Fibroblast of mammary gland (primary cell): ENCODE results near the gene ZNF879.

Experiments
- DNase-seq: peaks from one replicate; pipeline ENCODE4 v3.0.0-alpha.2; 2010; ENCODE audit warnings: low read depth
- H3K4me3 ChIP-seq: 2 replicates; pipeline ENCODE4 v1.5.1; 2011; ENCODE audit warnings: low read depth, mild to moderate bottlenecking, low read length, moderate library complexity; ENCODE audit not compliant: control insufficient read depth
- TF ChIP-seq, protein P1 (sequence below): conservative IDR thresholded peaks from 2 replicates; pipeline ENCODE4 v1.5.1; 2011; ENCODE audit warnings: low read depth, low read length, inconsistent platforms; ENCODE audit not compliant: control insufficient read depth, insufficient read depth

ZNF879 gene

DNA sequence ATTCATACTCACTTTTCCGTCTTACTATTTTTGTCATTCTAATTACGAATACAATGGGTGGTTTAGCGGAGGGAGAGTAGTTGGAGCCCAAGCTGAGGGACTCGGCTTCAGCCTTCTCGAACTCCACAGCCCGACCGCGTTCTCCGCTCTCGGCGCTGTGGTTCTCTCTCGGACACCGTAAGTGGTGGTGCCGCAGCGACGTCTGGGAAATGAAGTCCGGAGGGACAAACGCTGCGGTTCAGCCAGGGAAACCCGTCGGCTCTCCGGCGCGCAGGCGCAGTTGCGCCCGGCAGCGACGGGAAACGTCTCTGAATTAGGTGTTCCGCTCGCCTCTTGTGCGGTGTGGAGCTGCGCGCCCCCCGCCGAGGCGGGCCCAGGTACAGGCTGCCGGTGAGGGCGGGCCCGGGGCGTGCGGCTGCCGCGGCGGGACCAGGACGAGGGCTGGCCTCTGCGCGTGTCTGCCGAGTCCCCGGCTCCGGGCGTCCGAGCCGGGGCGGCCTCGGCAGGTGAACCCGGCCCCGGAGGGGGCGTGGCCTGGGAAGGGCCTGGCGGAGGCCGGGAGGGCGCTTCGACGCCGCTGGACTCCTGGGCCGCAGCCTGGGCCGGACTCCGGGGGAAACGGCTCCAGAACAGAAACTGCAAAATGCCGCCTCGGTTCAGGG, at the start of gene ZNF879:
TSS of gene ZNF879 (plus strand) at position 277 of the 662 bp plus-strand sequence. CDS start 1,201 bp downstream, outside the sequence.
- H3K4me3 ChIP-seq: peak within 1 kb of the TSS; percentile 76
- DNase-seq: peak; percentile 94
- TF ChIP-seq, protein P1, sequence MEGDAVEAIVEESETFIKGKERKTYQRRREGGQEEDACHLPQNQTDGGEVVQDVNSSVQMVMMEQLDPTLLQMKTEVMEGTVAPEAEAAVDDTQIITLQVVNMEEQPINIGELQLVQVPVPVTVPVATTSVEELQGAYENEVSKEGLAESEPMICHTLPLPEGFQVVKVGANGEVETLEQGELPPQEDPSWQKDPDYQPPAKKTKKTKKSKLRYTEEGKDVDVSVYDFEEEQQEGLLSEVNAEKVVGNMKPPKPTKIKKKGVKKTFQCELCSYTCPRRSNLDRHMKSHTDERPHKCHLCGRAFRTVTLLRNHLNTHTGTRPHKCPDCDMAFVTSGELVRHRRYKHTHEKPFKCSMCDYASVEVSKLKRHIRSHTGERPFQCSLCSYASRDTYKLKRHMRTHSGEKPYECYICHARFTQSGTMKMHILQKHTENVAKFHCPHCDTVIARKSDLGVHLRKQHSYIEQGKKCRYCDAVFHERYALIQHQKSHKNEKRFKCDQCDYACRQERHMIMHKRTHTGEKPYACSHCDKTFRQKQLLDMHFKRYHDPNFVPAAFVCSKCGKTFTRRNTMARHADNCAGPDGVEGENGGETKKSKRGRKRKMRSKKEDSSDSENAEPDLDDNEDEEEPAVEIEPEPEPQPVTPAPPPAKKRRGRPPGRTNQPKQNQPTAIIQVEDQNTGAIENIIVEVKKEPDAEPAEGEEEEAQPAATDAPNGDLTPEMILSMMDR: no peak

GRCh38 chr5:178981381-178981780, 42.2 kb upstream of the ZNF879 start:
- H3K4me3 ChIP-seq: no peak overlapping the region
- TF ChIP-seq, protein P1: no peak
- DNase-seq: no peak

DNA sequence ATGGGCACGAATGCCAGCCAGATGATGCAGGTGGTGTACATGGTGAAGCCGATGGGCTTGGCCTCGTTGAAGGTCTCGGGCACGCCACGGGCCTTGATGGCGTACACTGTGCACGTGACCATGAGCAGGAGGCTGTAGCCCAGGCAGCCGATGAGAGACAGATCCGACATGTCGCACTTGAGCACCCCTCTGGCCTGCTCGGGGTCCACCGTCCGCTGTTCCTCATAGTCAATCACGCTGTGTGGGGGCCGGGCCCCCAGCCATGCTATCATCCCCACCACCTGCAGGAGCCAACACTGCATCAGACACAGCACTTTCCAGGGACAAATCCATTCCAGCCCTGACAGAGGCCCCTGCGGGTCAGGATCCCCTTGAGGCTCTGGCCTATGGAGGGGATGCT, 40.7 kb upstream of the ZNF879 start:
- no peak overlapping the region for H3K4me3 ChIP-seq
- DNase-seq: no peak
- TF ChIP-seq, protein P1: no peak

DNA sequence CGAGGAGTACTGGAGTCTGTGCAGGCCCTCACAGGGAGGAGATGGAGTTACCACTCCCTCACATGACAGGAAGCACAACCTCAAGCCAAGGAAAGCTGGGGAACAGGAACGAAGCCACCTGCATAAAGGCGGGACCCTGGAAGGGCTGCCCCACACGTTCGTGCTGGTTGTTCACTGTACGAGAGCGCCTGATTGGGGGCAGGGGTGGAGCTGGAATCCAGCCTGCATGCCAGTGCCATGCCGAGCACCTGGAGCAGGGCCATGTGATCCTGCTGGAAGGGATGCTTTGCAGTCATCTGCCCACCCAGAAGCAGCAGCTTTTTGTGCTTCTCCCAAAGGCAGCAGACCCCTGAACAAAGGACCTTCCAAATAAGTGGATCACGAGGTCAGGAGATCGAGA, 39.9 kb upstream of the ZNF879 start:
- no peak overlapping the region for H3K4me3 ChIP-seq
- DNase-seq: no peak
- TF ChIP-seq, protein P1: no peak

GRCh38 chr5:178984145-178985072, 39.2 kb upstream of the ZNF879 start:
- TF ChIP-seq, protein P1: no peak
- no peak overlapping the region for H3K4me3 ChIP-seq
- DNase-seq: no peak

DNA sequence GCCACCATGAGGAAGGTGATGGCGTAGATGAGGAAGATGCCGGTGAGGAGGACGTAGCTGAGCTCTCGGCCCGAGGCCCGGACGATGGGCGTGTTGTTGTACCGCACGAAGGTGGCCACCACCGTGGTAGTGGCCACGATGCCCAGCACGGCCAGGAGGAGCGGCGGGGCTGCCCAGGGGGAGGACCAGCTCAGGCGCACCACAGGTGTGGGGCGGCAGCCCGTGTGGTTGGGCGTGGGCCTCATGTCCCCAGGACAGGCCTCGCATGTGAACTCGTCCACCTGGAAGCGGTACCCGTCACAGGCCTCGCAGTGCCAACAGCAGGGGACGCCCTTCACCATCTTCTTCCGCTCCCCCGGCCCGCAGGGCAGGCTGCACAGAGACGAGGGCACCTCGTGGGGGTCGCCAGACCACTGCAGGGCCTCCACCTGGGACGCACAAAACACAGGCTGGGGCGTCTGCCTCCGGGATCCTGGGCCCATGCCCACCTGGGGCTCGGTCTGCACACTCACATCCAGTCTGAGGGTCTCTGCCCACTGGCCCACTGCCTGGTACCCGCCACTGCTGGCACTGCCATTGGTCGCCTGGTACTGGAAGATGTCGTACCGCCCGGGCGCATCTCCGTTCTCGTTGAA, 37.2 kb upstream of the ZNF879 start:
- DNase-seq: no peak
- no peak overlapping the region for H3K4me3 ChIP-seq
- TF ChIP-seq, protein P1: no peak
